Choroid plexus epithelial cell (primary cell): ENCODE data around the gene APLP2.

Source experiments
- DNase-seq: peaks from one replicate; pipeline ENCODE4 v3.0.0-alpha.2; 2010; ENCODE audit warnings: low read depth
- H3K4me3 ChIP-seq: 2 replicates; pipeline ENCODE4 v1.5.1; 2011; ENCODE audit warnings: low read depth, mild to moderate bottlenecking, control low read depth, low read length, moderate library complexity
- CTCF ChIP-seq: conservative IDR thresholded peaks from 2 replicates; pipeline ENCODE4 v1.5.1; 2011; ENCODE audit warnings: low read depth, mild to moderate bottlenecking, control low read depth, inconsistent platforms, low read length, moderate library complexity

APLP2 gene

GRCh38 chr11:130129922-130130321, 60.2 kb downstream of the APLP2 start:
- DNase-seq, result no peak
- no peak for TF ChIP-seq CTCF
- H3K4me3 ChIP-seq, result no peak overlapping the region

- H3K4me3 ChIP-seq, result no peak overlapping the region
- peak; percentile 83 for DNase-seq
- TF ChIP-seq CTCF, result peak; percentile 86
Observed at GRCh38 chr11:130131961-130132850, 62.5 kb downstream of the APLP2 start.

GRCh38 chr11:130133716-130134115, 64.0 kb downstream of the APLP2 start:
- H3K4me3 ChIP-seq, result no peak overlapping the region
- no peak for TF ChIP-seq CTCF
- no peak for DNase-seq

GRCh38 chr11:130136107-130136506, 66.4 kb downstream of the APLP2 start:
- no peak for TF ChIP-seq CTCF
- no peak overlapping the region for H3K4me3 ChIP-seq
- no peak for DNase-seq

- DNase-seq, result no peak
- TF ChIP-seq CTCF, result no peak
- no peak overlapping the region for H3K4me3 ChIP-seq
Observed at GRCh38 chr11:130137999-130138398, 68.3 kb downstream of the APLP2 start.

GRCh38 chr11:130139401-130139800, 69.7 kb downstream of the APLP2 start:
- H3K4me3 ChIP-seq, result no peak overlapping the region
- DNase-seq, result no peak
- no peak for TF ChIP-seq CTCF
